ENCODE results near the gene GTF2F1. TPM values are rescaled to one million over a fixed set of nuclear protein-coding genes. Genes with fewer than 3 reads are reported as not detected.

Gene GTF2F1
- total RNA-seq, 6 experiments from 2014 or later = 12.8 to 22.7 (median 19.8) TPM

- no peak for TF ChIP-seq POLR2A (IDR thresholded peaks at IDR 0.05)
- TF ChIP-seq, protein P1, sequence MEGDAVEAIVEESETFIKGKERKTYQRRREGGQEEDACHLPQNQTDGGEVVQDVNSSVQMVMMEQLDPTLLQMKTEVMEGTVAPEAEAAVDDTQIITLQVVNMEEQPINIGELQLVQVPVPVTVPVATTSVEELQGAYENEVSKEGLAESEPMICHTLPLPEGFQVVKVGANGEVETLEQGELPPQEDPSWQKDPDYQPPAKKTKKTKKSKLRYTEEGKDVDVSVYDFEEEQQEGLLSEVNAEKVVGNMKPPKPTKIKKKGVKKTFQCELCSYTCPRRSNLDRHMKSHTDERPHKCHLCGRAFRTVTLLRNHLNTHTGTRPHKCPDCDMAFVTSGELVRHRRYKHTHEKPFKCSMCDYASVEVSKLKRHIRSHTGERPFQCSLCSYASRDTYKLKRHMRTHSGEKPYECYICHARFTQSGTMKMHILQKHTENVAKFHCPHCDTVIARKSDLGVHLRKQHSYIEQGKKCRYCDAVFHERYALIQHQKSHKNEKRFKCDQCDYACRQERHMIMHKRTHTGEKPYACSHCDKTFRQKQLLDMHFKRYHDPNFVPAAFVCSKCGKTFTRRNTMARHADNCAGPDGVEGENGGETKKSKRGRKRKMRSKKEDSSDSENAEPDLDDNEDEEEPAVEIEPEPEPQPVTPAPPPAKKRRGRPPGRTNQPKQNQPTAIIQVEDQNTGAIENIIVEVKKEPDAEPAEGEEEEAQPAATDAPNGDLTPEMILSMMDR (IDR thresholded peaks at IDR 0.05) = no peak
- Histone ChIP-seq H3K27ac (no peak overlapping the region), H3K4me3 (no peak overlapping the region), H3K27me3 (no peaks in the 10 kb centered on the region), H3K4me1 (no peaks in the 10 kb centered on the region), H3K9me3 (no peaks in the 10 kb centered on the region), H3K36me3 (peaks cover 0 to 81% (median 40%) of the 10 kb centered on the region in 4 donors)
- ATAC-seq (no peak), DNase-seq (no peak)
- WGBS (ENCODE audit: insufficient coverage, low coverage, low lambda C conversion rate, missing lambda C conversion rate) = 95% methylated on average over 4 of the region's 4 CpGs
- intact Hi-C loops (cut with DNase I) = no loop called here
Measured at GRCh38 chr19:6384381-6384780, 8.6 kb downstream of the GTF2F1 start.

GRCh38 chr19:6383188-6383587 lies 9.8 kb downstream of the GTF2F1 start:
- H3K27me3 ChIP-seq = no peaks in the 10 kb centered on the region
- H3K9me3 ChIP-seq = no peaks in the 10 kb centered on the region
- DNase-seq (no peak), ATAC-seq (no peak)
- 96% methylated on average over 8 of the region's 19 CpGs for WGBS (ENCODE audit: insufficient coverage, low coverage, low lambda C conversion rate, missing lambda C conversion rate)
- intact Hi-C loops (cut with DNase I) = no loop called here
- no peak overlapping the region for H3K27ac ChIP-seq
- H3K36me3 ChIP-seq = peaks cover 0 to 71% (median 35%) of the 10 kb centered on the region in 4 donors
- no peak overlapping the region for H3K4me3 ChIP-seq
- H3K4me1 ChIP-seq = no peaks in the 10 kb centered on the region
- no peak for TF ChIP-seq POLR2A (IDR thresholded peaks at IDR 0.05)

DNA sequence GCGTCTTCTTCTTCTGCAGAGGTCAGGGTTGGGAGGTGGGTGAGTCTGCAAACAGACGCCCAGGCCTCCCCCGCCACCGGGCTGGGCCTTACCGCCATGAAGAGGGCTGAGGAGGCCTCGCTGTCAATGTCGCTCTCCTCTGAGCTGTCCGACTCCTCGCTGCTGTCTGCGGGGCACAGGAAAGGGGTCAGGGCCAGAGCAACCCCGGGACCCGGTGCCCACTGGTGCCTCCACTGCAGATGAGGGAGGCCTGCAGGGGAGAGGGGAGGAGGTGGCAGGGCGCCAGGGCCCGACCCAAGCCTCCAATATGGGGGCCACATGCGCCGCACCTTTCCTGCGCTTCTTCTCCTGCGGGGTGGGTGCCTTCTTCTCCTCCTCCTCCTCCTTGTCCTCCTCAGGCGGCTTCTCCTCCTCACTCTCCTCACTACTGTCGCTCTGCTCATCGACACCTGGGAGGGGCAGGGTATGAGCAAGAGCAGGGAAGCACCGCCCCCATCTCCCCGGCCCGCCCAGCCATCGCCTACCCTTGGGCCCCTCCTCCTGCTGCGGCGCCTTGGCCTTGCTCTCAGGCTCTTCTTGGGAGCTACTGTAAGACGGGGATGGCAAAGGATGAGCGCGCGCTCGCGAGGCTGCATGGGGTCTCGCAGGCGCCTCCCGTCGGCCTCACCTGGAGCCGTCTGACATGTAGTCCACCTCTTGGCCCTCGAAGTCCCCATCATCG lies 11.8 kb downstream of the GTF2F1 start:
- no peaks in the 10 kb centered on the region for H3K27me3 ChIP-seq
- no peaks in the 10 kb centered on the region for H3K4me1 ChIP-seq
- H3K27ac ChIP-seq = no peak overlapping the region
- H3K36me3 ChIP-seq = peaks cover 0 to 57% (median 28%) of the 10 kb centered on the region in 4 donors
- 98% methylated on average over 15 of the region's 40 CpGs for WGBS (ENCODE audit: insufficient coverage, low coverage, low lambda C conversion rate, missing lambda C conversion rate)
- intact Hi-C loops (cut with DNase I) = no loop called here
- no peak overlapping the region for H3K4me3 ChIP-seq
- ATAC-seq (peak in 1 of 4 donors; percentile 17), DNase-seq (no peak)
- no peaks in the 10 kb centered on the region for H3K9me3 ChIP-seq
- TF ChIP-seq POLR2A (IDR thresholded peaks at IDR 0.05) = no peak
- TF ChIP-seq, protein P1 (IDR thresholded peaks at IDR 0.05) = no peak

DNA sequence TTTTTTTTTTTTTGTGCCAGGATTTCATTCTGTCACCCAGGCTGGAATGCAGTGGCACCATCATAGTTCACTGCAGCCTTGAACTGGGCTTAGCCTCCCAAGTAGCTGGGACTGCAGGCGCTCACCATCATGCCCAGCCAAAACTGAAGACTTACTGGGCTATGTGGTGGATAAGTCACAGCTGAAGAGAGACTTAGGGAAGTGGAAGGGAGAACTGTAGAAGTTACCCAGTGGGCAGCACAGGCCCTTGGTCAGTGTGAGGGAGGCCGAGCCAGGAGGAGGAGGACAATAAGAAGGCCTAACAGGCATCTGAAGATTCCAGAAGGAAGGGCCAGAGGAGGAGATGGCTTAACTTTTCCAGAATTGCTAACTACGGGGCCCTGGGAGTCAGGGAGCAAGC lies 13.2 kb downstream of the GTF2F1 start:
- TF ChIP-seq, protein P1 (IDR thresholded peaks at IDR 0.05) = no peak
- TF ChIP-seq POLR2A (IDR thresholded peaks at IDR 0.05) = no peak
- H3K4me1 ChIP-seq = no peaks in the 10 kb centered on the region
- no peaks in the 10 kb centered on the region for H3K9me3 ChIP-seq
- WGBS (ENCODE audit: insufficient coverage, low coverage, low lambda C conversion rate, missing lambda C conversion rate) = 100% methylated on average over 1 of the region's 3 CpGs
- intact Hi-C loops (cut with DNase I) = no loop called here
- H3K27ac ChIP-seq = no peak overlapping the region
- no peak for ATAC-seq
- DNase-seq = no peak
- H3K4me3 ChIP-seq = no peak overlapping the region
- peaks cover 0 to 53% (median 27%) of the 10 kb centered on the region in 4 donors for H3K36me3 ChIP-seq
- H3K27me3 ChIP-seq = no peaks in the 10 kb centered on the region

- no peaks in the 10 kb centered on the region for H3K4me1 ChIP-seq
- ATAC-seq = no peak
- H3K4me3 ChIP-seq = no peak overlapping the region
- no peak for DNase-seq
- H3K36me3 ChIP-seq = peaks cover 0 to 52% (median 24%) of the 10 kb centered on the region in 4 donors
- WGBS (ENCODE audit: insufficient coverage, low coverage, low lambda C conversion rate, missing lambda C conversion rate) = 62% methylated on average over 2 of the region's 9 CpGs
- H3K9me3 ChIP-seq = no peaks in the 10 kb centered on the region
- intact Hi-C loops (cut with DNase I) = no loop called here
- no peaks in the 10 kb centered on the region for H3K27me3 ChIP-seq
- no peak overlapping the region for H3K27ac ChIP-seq
- TF ChIP-seq, protein P1 (IDR thresholded peaks at IDR 0.05) = no peak
- TF ChIP-seq POLR2A (IDR thresholded peaks at IDR 0.05) = no peak
Measured at GRCh38 chr19:6378486-6378885, 14.5 kb downstream of the GTF2F1 start.

Measured in right lobe of liver (tissue), 6 donors.